NCI-H524 (cell line): Measurements from ENCODE around the gene SLC17A1.

Source experiments
- DNase-seq, 2 experiments: peaks; one replicate each; lab custom pipeline; 2025; lab: John Stamatoyannopoulos, UW

SLC17A1 gene

GRCh38 chr6:25831532-25832306 lies at the start of gene SLC17A1:
TSS of gene SLC17A1 (minus strand) at chr6:25832052. CDS start at chr6:25830557, 1,495 bp downstream.
- peak in 1 of 2 experiments; percentile 7 for DNase-seq

GRCh38 chr6:25880601-25881000 lies 48.7 kb upstream of the SLC17A1 start:
- DNase-seq: no peak

GRCh38 chr6:25878721-25879322 lies 47.0 kb upstream of the SLC17A1 start:
- no peak for DNase-seq

- no peak for DNase-seq
These were observed 44.2 kb upstream of the SLC17A1 start for GRCh38 chr6:25875926-25876602.

GRCh38 chr6:25875563-25875905 lies 43.7 kb upstream of the SLC17A1 start:
- no peak for DNase-seq

- no peak for DNase-seq
These were observed 43.1 kb upstream of the SLC17A1 start for GRCh38 chr6:25874822-25875562.

GRCh38 chr6:25874118-25874517 lies 42.3 kb upstream of the SLC17A1 start, which contains the start of gene SLC17A3:
TSS of gene SLC17A3 (minus strand) at chr6:25874243. CDS start at chr6:25868387, 5,856 bp downstream.
- no peak for DNase-seq

GRCh38 chr6:25872814-25873213 lies 41.0 kb upstream of the SLC17A1 start:
- no peak for DNase-seq

- DNase-seq: no peak
These were observed 38.0 kb upstream of the SLC17A1 start for GRCh38 chr6:25869840-25870239.

GRCh38 chr6:25868436-25869183 lies 36.8 kb upstream of the SLC17A1 start:
- no peak for DNase-seq

- DNase-seq: no peak
These were observed 34.2 kb upstream of the SLC17A1 start for GRCh38 chr6:25866011-25866410.

GRCh38 chr6:25863360-25863759 lies 31.5 kb upstream of the SLC17A1 start:
- DNase-seq: no peak

GRCh38 chr6:25862199-25862598 lies 30.3 kb upstream of the SLC17A1 start:
- DNase-seq: no peak

- DNase-seq: no peak
These were observed 20.9 kb upstream of the SLC17A1 start for GRCh38 chr6:25852756-25853155.

- no peak for DNase-seq
These were observed 20.1 kb upstream of the SLC17A1 start for GRCh38 chr6:25851961-25852360.

GRCh38 chr6:25844518-25844917 lies 12.7 kb upstream of the SLC17A1 start:
- peak; percentile 90 to 96 for DNase-seq

- no peak for DNase-seq
These were observed 10.7 kb upstream of the SLC17A1 start for GRCh38 chr6:25842526-25842925.

GRCh38 chr6:25835442-25836283 lies 3.8 kb upstream of the SLC17A1 start:
- no peak for DNase-seq

- no peak for DNase-seq
These were observed 3.1 kb upstream of the SLC17A1 start for GRCh38 chr6:25834950-25835349.

GRCh38 chr6:25833136-25833535 lies 1.3 kb upstream of the SLC17A1 start:
- DNase-seq: peak in 1 of 2 experiments; percentile 24

GRCh38 chr6:25832670-25833069 lies 818 bp upstream of the SLC17A1 start:
- DNase-seq: no peak
